Erythroblast (primary cell): ENCODE measurements around the gene CAND2.

Experiments
- GATA1 ChIP-seq: IDR thresholded peaks from 2 replicates; pipeline ENCODE4 v1.6.1; 2011; ENCODE audit warnings: low read depth, mild to moderate bottlenecking, control low read depth, low read length, moderate library complexity
- POLR2A ChIP-seq: IDR thresholded peaks from 2 replicates; pipeline ENCODE4 v1.6.1; 2011; ENCODE audit warnings: mild to moderate bottlenecking, low read length

DNA sequence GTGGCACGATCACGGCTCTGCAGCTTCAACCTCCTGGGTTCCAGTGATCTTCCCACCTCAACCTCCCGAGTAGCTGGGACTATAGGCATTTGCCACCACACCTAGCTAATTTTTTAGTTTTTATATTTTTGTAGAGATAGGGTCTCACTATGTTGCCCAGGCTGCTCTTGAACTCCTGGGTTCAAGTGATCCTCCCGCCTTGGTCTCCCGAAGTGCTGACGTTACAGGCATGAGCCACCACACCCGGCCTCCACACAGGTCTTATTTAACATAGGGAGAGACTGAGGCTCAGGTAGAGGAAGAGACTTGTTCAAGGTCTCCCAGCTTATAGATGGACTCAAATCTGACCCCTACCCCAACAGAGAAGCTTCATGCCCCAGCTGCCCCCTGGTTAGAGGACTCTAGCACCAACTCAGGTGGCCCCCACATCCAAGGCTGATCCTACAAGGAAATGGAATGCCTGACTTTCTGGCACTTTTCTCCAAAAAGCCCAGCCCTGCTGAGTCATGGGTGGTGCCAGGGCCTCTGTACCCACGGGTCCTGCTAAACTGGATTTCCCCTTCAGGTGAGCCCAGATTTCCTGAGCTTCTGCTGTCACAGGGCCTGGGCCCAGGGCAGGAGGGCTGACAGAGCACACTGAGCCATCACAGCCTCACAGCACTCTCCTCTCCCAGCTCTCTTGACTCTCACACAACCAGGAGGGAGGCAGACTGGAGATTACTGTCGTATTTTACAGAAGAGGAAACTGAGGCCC is 43.0 kb upstream of the CAND2 start:
- TF ChIP-seq POLR2A: no peak
- no peak for TF ChIP-seq GATA1
